A673 (cell line): ENCODE results near the gene CDSN.

Experiments used
- EZH2 ChIP-seq: fragments of 200-600 bp; sonication (generic); IDR thresholded peaks from 2 replicates; pipeline ENCODE4 v1.6.1; 2017; ENCODE audit warnings: borderline replicate concordance, low read depth, mild to moderate bottlenecking, mixed read lengths, antibody characterized with exemption, low read length; ENCODE audit not compliant: poor library complexity, severe bottlenecking
- TF ChIP-seq, protein P1 (sequence below): fragments of 300-800, 200-600 bp; sonication (generic); conservative IDR thresholded peaks from 2 replicates; pipeline ENCODE4 v1.5.1; 2017; ENCODE audit warnings: low read depth, mild to moderate bottlenecking, antibody characterized with exemption, low read length, moderate library complexity, mixed read lengths

DNA sequence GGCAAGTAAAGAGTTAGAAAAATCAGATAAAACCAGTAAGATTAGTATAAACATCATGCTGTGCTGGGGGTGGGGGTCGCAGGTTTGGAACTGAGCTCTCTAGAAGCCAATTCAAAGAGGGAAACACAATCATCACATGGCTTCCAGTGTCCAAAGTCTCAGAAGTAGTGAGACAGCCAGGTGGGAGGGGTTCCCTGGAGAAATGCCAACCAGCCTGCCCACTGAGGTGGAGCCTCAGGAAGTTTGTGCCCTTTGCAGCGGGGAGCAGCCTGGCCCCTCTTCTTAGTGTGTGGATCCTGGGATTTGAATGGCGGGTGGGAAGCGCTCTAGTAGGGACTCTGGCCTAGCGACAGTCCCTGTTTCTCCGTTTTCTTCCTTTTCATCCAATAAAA, 29.3 kb downstream of the CDSN start:
- TF ChIP-seq, protein P1, sequence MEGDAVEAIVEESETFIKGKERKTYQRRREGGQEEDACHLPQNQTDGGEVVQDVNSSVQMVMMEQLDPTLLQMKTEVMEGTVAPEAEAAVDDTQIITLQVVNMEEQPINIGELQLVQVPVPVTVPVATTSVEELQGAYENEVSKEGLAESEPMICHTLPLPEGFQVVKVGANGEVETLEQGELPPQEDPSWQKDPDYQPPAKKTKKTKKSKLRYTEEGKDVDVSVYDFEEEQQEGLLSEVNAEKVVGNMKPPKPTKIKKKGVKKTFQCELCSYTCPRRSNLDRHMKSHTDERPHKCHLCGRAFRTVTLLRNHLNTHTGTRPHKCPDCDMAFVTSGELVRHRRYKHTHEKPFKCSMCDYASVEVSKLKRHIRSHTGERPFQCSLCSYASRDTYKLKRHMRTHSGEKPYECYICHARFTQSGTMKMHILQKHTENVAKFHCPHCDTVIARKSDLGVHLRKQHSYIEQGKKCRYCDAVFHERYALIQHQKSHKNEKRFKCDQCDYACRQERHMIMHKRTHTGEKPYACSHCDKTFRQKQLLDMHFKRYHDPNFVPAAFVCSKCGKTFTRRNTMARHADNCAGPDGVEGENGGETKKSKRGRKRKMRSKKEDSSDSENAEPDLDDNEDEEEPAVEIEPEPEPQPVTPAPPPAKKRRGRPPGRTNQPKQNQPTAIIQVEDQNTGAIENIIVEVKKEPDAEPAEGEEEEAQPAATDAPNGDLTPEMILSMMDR: no peak
- no peak for TF ChIP-seq EZH2
